H9 (cell line): ENCODE measurements around the gene NAT14. TPM values are rescaled to one million over a fixed set of nuclear protein-coding genes. Genes with fewer than 3 reads are reported as not detected.

ENCODE experiments used
- DNase-seq: peaks from one replicate; pipeline ENCODE4 v3.0.0-alpha.2; 2017
- H2AFZ ChIP-seq: one replicate; pipeline ENCODE4 v1.6.1; 2013; ENCODE audit warnings: mild to moderate bottlenecking, low read length, control low read depth, moderate library complexity
- H2AK5ac ChIP-seq: 2 replicates; pipeline ENCODE4 v1.6.1; 2013; ENCODE audit warnings: low read length, control low read depth, mixed read lengths; ENCODE audit not compliant: insufficient read length
- H2BK120ac ChIP-seq: one replicate; pipeline ENCODE4 v1.6.1; 2013; ENCODE audit warnings: low read depth, mild to moderate bottlenecking, low read length, control low read depth, inconsistent platforms; ENCODE audit not compliant: poor library complexity, severe bottlenecking
- H2BK12ac ChIP-seq: 2 replicates; pipeline ENCODE4 v1.6.1; 2013; ENCODE audit warnings: low read length, control low read depth, mixed read lengths, low read depth; ENCODE audit not compliant: insufficient read length
- H2BK15ac ChIP-seq: 2 replicates; pipeline ENCODE4 v1.6.1; 2013; ENCODE audit warnings: low read depth, low read length, control low read depth
- H2BK20ac ChIP-seq: one replicate; pipeline ENCODE4 v1.6.1; 2013; ENCODE audit warnings: low read depth, mild to moderate bottlenecking, low read length, control low read depth, inconsistent platforms; ENCODE audit not compliant: poor library complexity, severe bottlenecking
- H2BK5ac ChIP-seq: 2 replicates; pipeline ENCODE4 v1.6.1; 2013; ENCODE audit warnings: low read length, control low read depth, mixed read lengths; ENCODE audit not compliant: insufficient read length
- H3K14ac ChIP-seq: 2 replicates; pipeline ENCODE4 v1.6.1; 2013; ENCODE audit warnings: low read length, control low read depth; ENCODE audit not compliant: insufficient read depth
- H3K18ac ChIP-seq: 2 replicates; pipeline ENCODE4 v1.6.1; 2013; ENCODE audit warnings: low read depth, mild to moderate bottlenecking, mixed read lengths, low read length, control low read depth; ENCODE audit not compliant: insufficient read length
- H3K23ac ChIP-seq: 2 replicates; pipeline ENCODE4 v1.6.1; 2013; ENCODE audit warnings: low read length, control low read depth, mixed read lengths, low read depth; ENCODE audit not compliant: insufficient read length
- H3K23me2 ChIP-seq: 2 replicates; pipeline ENCODE4 v1.6.1; 2013; ENCODE audit warnings: low read depth, mild to moderate bottlenecking, mixed read lengths, low read length, control low read depth; ENCODE audit not compliant: insufficient read length, poor library complexity, severe bottlenecking
- H3K27ac ChIP-seq: 2 replicates; pipeline ENCODE4 v1.5.1; 2013; ENCODE audit warnings: low read length, control low read depth, mixed read lengths, low read depth; ENCODE audit not compliant: insufficient read length
- H3K27me3 ChIP-seq: 2 replicates; pipeline ENCODE4 v1.6.1; 2013; ENCODE audit warnings: low read length, control low read depth, inconsistent platforms; ENCODE audit not compliant: insufficient read depth
- H3K4ac ChIP-seq: 2 replicates; pipeline ENCODE4 v1.6.1; 2013; ENCODE audit warnings: low read depth, mild to moderate bottlenecking, control low read depth, inconsistent platforms, low read length, moderate library complexity
- H3K4me1 ChIP-seq: 2 replicates; pipeline ENCODE4 v1.6.1; 2013; ENCODE audit warnings: low read length, control low read depth, inconsistent platforms; ENCODE audit not compliant: insufficient read depth
- H3K4me2 ChIP-seq: 2 replicates; pipeline ENCODE4 v1.6.1; 2013; ENCODE audit warnings: low read length, control low read depth, mixed read lengths; ENCODE audit not compliant: insufficient read length, insufficient read depth
- H3K56ac ChIP-seq: 2 replicates; pipeline ENCODE4 v1.6.1; 2013; ENCODE audit warnings: low read depth, mild to moderate bottlenecking, mixed read lengths, low read length, control low read depth; ENCODE audit not compliant: insufficient read length
- H3K79me1 ChIP-seq: 2 replicates; pipeline ENCODE4 v1.6.1; 2013; ENCODE audit warnings: low read depth, mild to moderate bottlenecking, moderate library complexity, low read length, control low read depth, inconsistent platforms; ENCODE audit not compliant: insufficient read depth, poor library complexity, severe bottlenecking
- H3K79me2 ChIP-seq: 2 replicates; pipeline ENCODE4 v1.6.1; 2013; ENCODE audit warnings: low read length, control low read depth, inconsistent platforms; ENCODE audit not compliant: insufficient read depth
- H3K9ac ChIP-seq: 2 replicates; pipeline ENCODE4 v1.6.1; 2013; ENCODE audit warnings: low read length, control low read depth, mixed read lengths; ENCODE audit not compliant: insufficient read length; ENCODE audit errors: extremely low read depth
- H3K9me3 ChIP-seq: one replicate; pipeline ENCODE4 v1.6.1; 2013; ENCODE audit warnings: low read depth, low read length, inconsistent platforms; ENCODE audit not compliant: control insufficient read depth
- H3T11ph ChIP-seq: one replicate; pipeline ENCODE4 v1.6.1; 2013; ENCODE audit warnings: mild to moderate bottlenecking, low read length, control low read depth, inconsistent platforms
- H4K20me1 ChIP-seq: one replicate; pipeline ENCODE4 v1.6.1; 2013; ENCODE audit not compliant: control insufficient read depth, insufficient read length, insufficient read depth
- H4K5ac ChIP-seq: 2 replicates; pipeline ENCODE4 v1.6.1; 2013; ENCODE audit warnings: low read depth, mild to moderate bottlenecking, mixed read lengths, low read length, control low read depth; ENCODE audit not compliant: insufficient read length
- H4K8ac ChIP-seq: replicated peaks from 2 replicates; pipeline ENCODE4 v1.6.1; 2013; ENCODE audit warnings: low read length, control low read depth, mixed read lengths, low read depth; ENCODE audit not compliant: insufficient read length
- H4K91ac ChIP-seq: 2 replicates; pipeline ENCODE4 v1.6.1; 2013; ENCODE audit warnings: low read depth, mild to moderate bottlenecking, moderate library complexity, mixed read lengths, low read length, control low read depth; ENCODE audit not compliant: insufficient read length
- H3K27ac Mint-ChIP-seq, 3 experiments: 2 replicates in 2 of 3; 3 replicates in 1 of 3; pipeline ENCODE4 v1.8.0; 2020 to 2021; ENCODE audit warnings: mixed read lengths in 3 of 3, mild to moderate bottlenecking in 1 of 3, moderate library complexity in 1 of 3
- H3K27me3 Mint-ChIP-seq: 2 replicates; pipeline ENCODE4 v1.8.0; 2021; ENCODE audit warnings: low read depth, mild to moderate bottlenecking, moderate library complexity, mixed read lengths
- H3K36me3 Mint-ChIP-seq, 3 experiments: 2 replicates in 2 of 3; 3 replicates in 1 of 3; pipeline ENCODE4 v1.8.0; 2020 to 2021; ENCODE audit warnings: low read depth in 3 of 3, mixed read lengths in 3 of 3; ENCODE audit not compliant: insufficient read depth in 1 of 3
- H3K4me1 Mint-ChIP-seq, 2 experiments: 2 replicates each; pipeline ENCODE4 v1.8.0; 2020; ENCODE audit warnings: mixed read lengths in 2 of 2
- H3K4me3 Mint-ChIP-seq, 2 experiments: 2 replicates in 1 of 2; 3 replicates in 1 of 2; pipeline ENCODE4 v1.8.0; 2020 to 2021; ENCODE audit warnings: mild to moderate bottlenecking in 2 of 2, mixed read lengths in 2 of 2, moderate library complexity in 1 of 2
- H3K9me3 Mint-ChIP-seq, 2 experiments: 2 replicates in 1 of 2; 3 replicates in 1 of 2; pipeline ENCODE4 v1.8.0; 2020; ENCODE audit warnings: mild to moderate bottlenecking in 2 of 2, mixed read lengths in 2 of 2, moderate library complexity in 1 of 2
- WGBS: extraction: QIAGEN DNeasy Blood & Tissue Kit; methylation state at CpG from one replicate; pipeline ENCODE4 v1.1.7; 2013; ENCODE audit warnings: missing lambda C conversion rate, low lambda C conversion rate, mixed read lengths; ENCODE audit not compliant: insufficient read length; ENCODE audit errors: extremely low coverage; 5-methylcytosine and 5-hydroxymethylcytosine counted together
- total RNA-seq: library from RNA; stranded (reverse); gene quantifications from 2 replicates; pipeline ENCODE4 v1.2.1, GENCODE V29; 2021
- TF ChIP-seq, protein P1 (sequence below): fragments of 200-600 bp; sonication (generic); conservative IDR thresholded peaks from 3 replicates; pipeline ENCODE4 v1.8.0; 2021; ENCODE audit warnings: antibody characterized with exemption, mild to moderate bottlenecking

Gene NAT14
- total RNA-seq, 1 experiment from 2014 or later, result 51.2 TPM

- Mint-ChIP-seq H3K9me3 (no peaks in the 10 kb centered on the region), H3K27ac (peak overlapping the region in 2 of 3 experiments; percentile 22 to 26; a peak in 2 of 7 replicates), H3K36me3 (peaks cover 2 to 19% (median 3%) of the 10 kb centered on the region in 3 experiments; a peak in 6 of 7 replicates), H3K4me3 (peak overlapping the region; percentile 2 to 40; a peak in 3 of 5 replicates), H3K4me1 (peaks cover 17 to 50% of the 10 kb centered on the region in 2 experiments), H3K27me3 (no peaks in the 10 kb centered on the region)
- TF ChIP-seq, protein P1, sequence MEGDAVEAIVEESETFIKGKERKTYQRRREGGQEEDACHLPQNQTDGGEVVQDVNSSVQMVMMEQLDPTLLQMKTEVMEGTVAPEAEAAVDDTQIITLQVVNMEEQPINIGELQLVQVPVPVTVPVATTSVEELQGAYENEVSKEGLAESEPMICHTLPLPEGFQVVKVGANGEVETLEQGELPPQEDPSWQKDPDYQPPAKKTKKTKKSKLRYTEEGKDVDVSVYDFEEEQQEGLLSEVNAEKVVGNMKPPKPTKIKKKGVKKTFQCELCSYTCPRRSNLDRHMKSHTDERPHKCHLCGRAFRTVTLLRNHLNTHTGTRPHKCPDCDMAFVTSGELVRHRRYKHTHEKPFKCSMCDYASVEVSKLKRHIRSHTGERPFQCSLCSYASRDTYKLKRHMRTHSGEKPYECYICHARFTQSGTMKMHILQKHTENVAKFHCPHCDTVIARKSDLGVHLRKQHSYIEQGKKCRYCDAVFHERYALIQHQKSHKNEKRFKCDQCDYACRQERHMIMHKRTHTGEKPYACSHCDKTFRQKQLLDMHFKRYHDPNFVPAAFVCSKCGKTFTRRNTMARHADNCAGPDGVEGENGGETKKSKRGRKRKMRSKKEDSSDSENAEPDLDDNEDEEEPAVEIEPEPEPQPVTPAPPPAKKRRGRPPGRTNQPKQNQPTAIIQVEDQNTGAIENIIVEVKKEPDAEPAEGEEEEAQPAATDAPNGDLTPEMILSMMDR, result no peak
- H3K27ac ChIP-seq, result no peak overlapping the region
- no peaks in the 10 kb centered on the region for H3K79me2 ChIP-seq
- H2BK120ac ChIP-seq, result no peak overlapping the region
- no peak overlapping the region for H3K4me2 ChIP-seq
- H3T11ph ChIP-seq, result no peak overlapping the region
- no peak overlapping the region for H3K18ac ChIP-seq
- no peak overlapping the region for H3K56ac ChIP-seq
- no peak overlapping the region for H2AFZ ChIP-seq
- H2BK12ac ChIP-seq, result no peak overlapping the region
- H2BK20ac ChIP-seq, result no peak overlapping the region
- no peak overlapping the region for H3K4ac ChIP-seq
- peaks cover 5% of the 10 kb centered on the region for H3K23me2 ChIP-seq
- no peak for DNase-seq
- H3K9me3 ChIP-seq, result no peaks in the 10 kb centered on the region
- H3K79me1 ChIP-seq, result no peaks in the 10 kb centered on the region
- no peak overlapping the region for H4K5ac ChIP-seq
- H4K20me1 ChIP-seq, result no peaks in the 10 kb centered on the region
- H3K9ac ChIP-seq, result no peak overlapping the region
- H3K4me1 ChIP-seq, result no peaks in the 10 kb centered on the region
- H4K8ac ChIP-seq, result no peak overlapping the region
- no CpG with 5 or more reads among the region's 17 CpGs for WGBS
- no peak overlapping the region for H3K14ac ChIP-seq
- no peaks in the 10 kb centered on the region for H3K27me3 ChIP-seq
- H2BK5ac ChIP-seq, result no peak overlapping the region
- no peak overlapping the region for H4K91ac ChIP-seq
- H2AK5ac ChIP-seq, result no peak overlapping the region
- no peak overlapping the region for H3K23ac ChIP-seq
- no peak overlapping the region for H2BK15ac ChIP-seq
These were observed 5.9 kb upstream of the NAT14 start for GRCh38 chr19:55479045-55479444.
